GM15510 (cell line): ENCODE data around the gene NDST1.

ENCODE experiments used
- POLR2A ChIP-seq: IDR thresholded peaks from 3 replicates; pipeline ENCODE4 v1.6.1; 2011; ENCODE audit warnings: borderline replicate concordance; ENCODE audit not compliant: insufficient read length; ENCODE audit errors: extremely low read depth

Gene NDST1

GRCh38 chr5:150554857-150555256, 46.9 kb downstream of the NDST1 start:
- no peak for TF ChIP-seq POLR2A

- no peak for TF ChIP-seq POLR2A
Observed at GRCh38 chr5:150556106-150556505, 48.2 kb downstream of the NDST1 start.

- no peak for TF ChIP-seq POLR2A
Observed at GRCh38 chr5:150556859-150557508, 49.1 kb downstream of the NDST1 start.

GRCh38 chr5:150557509-150557872, 49.6 kb downstream of the NDST1 start:
- no peak for TF ChIP-seq POLR2A

- TF ChIP-seq POLR2A, result no peak
Observed at GRCh38 chr5:150558088-150558621, 50.2 kb downstream of the NDST1 start.

GRCh38 chr5:150559088-150559487, 51.2 kb downstream of the NDST1 start:
- no peak for TF ChIP-seq POLR2A

- TF ChIP-seq POLR2A, result no peak
Observed at GRCh38 chr5:150559701-150560100, 51.8 kb downstream of the NDST1 start.

- TF ChIP-seq POLR2A, result no peak
Observed at GRCh38 chr5:150560401-150561191, 52.7 kb downstream of the NDST1 start.

- TF ChIP-seq POLR2A, result no peak
Observed at GRCh38 chr5:150561192-150561512, 53.2 kb downstream of the NDST1 start.

GRCh38 chr5:150561571-150562275, 53.8 kb downstream of the NDST1 start:
- no peak for TF ChIP-seq POLR2A

- no peak for TF ChIP-seq POLR2A
Observed at GRCh38 chr5:150562832-150563231, 54.9 kb downstream of the NDST1 start.

- no peak for TF ChIP-seq POLR2A
Observed at GRCh38 chr5:150565868-150566267, 57.9 kb downstream of the NDST1 start.

- no peak for TF ChIP-seq POLR2A
Observed at GRCh38 chr5:150567031-150567717, 59.2 kb downstream of the NDST1 start.

- no peak for TF ChIP-seq POLR2A
Observed at GRCh38 chr5:150568663-150569062, 60.7 kb downstream of the NDST1 start.

- no peak for TF ChIP-seq POLR2A
Observed at GRCh38 chr5:150570333-150570732, 62.4 kb downstream of the NDST1 start.
